Activated naive CD4-positive, alpha-beta T cell treated with Interleukin-2 at 50 U/mL for 16 hours (primary cell): ENCODE results near the gene HSPBAP1.

Source experiments
- DNase-seq: peaks from one replicate; pipeline ENCODE4 v3.0.0-alpha.2; 2020

The HSPBAP1 gene

GRCh38 chr3:122793568-122794416 lies at the start of gene HSPBAP1:
TSS of gene HSPBAP1 (minus strand) at chr3:122793831. CDS start at chr3:122793680, 151 bp downstream.
- peak; percentile 92 for DNase-seq

- no peak for DNase-seq
Observed at GRCh38 chr3:122835590-122835989, 42.0 kb upstream of the HSPBAP1 start.

GRCh38 chr3:122828281-122828680 lies 34.6 kb upstream of the HSPBAP1 start:
- no peak for DNase-seq

- DNase-seq: no peak
Observed at GRCh38 chr3:122826278-122826677, 32.6 kb upstream of the HSPBAP1 start.

GRCh38 chr3:122825460-122825859 lies 31.8 kb upstream of the HSPBAP1 start:
- no peak for DNase-seq

GRCh38 chr3:122824465-122825381 lies 31.1 kb upstream of the HSPBAP1 start:
- no peak for DNase-seq

GRCh38 chr3:122816587-122816986 lies 23.0 kb upstream of the HSPBAP1 start:
- no peak for DNase-seq

- DNase-seq: no peak
Observed at GRCh38 chr3:122810734-122811133, 17.1 kb upstream of the HSPBAP1 start.

- no peak for DNase-seq
Observed at GRCh38 chr3:122803977-122804376, 10.3 kb upstream of the HSPBAP1 start.

- DNase-seq: no peak
Observed at GRCh38 chr3:122802323-122802722, 8.7 kb upstream of the HSPBAP1 start.

- no peak for DNase-seq
Observed at GRCh38 chr3:122800706-122801237, 7.1 kb upstream of the HSPBAP1 start.

GRCh38 chr3:122800031-122800430 lies 6.4 kb upstream of the HSPBAP1 start:
- DNase-seq: no peak

- DNase-seq: no peak
Observed at GRCh38 chr3:122799322-122799721, 5.7 kb upstream of the HSPBAP1 start.

- DNase-seq: no peak
Observed at GRCh38 chr3:122797291-122797690, 3.7 kb upstream of the HSPBAP1 start.

GRCh38 chr3:122795674-122796195 lies 2.1 kb upstream of the HSPBAP1 start:
- no peak for DNase-seq

- DNase-seq: peak; percentile 75
Observed at GRCh38 chr3:122794779-122795673, 1.4 kb upstream of the HSPBAP1 start, which contains the start of gene SLC49A4. TSS of gene SLC49A4 (plus strand) at chr3:122795069. CDS start at chr3:122795193, 124 bp downstream.

GRCh38 chr3:122794483-122794778 lies 800 bp upstream of the HSPBAP1 start:
- DNase-seq: no peak

- no peak for DNase-seq
Observed at GRCh38 chr3:122789585-122790273, 3.9 kb downstream of the HSPBAP1 start.

GRCh38 chr3:122787872-122788271 lies 5.8 kb downstream of the HSPBAP1 start:
- no peak for DNase-seq

- DNase-seq: no peak
Observed at GRCh38 chr3:122786066-122786465, 7.6 kb downstream of the HSPBAP1 start.

- DNase-seq: no peak
Observed at GRCh38 chr3:122785231-122785630, 8.4 kb downstream of the HSPBAP1 start.

- no peak for DNase-seq
Observed at GRCh38 chr3:122784436-122784835, 9.2 kb downstream of the HSPBAP1 start.
